Epithelial cell of esophagus (primary cell): ENCODE data around the gene KIF26A.

ENCODE experiments used
- DNase-seq: peaks from one replicate; pipeline ENCODE4 v3.0.0; 2010; ENCODE audit warnings: low read depth
- H3K4me3 ChIP-seq: 2 replicates; pipeline ENCODE4 v1.5.1; 2011; ENCODE audit warnings: mild to moderate bottlenecking, low read length, control low read depth
- CTCF ChIP-seq: IDR thresholded peaks from 2 replicates; pipeline ENCODE4 v1.5.1; 2011; ENCODE audit warnings: low read depth, mild to moderate bottlenecking, low read length, control low read depth, inconsistent platforms; ENCODE audit not compliant: insufficient read depth; ENCODE audit errors: missing control alignments

The KIF26A gene

GRCh38 chr14:104227806-104228205 lies 89.4 kb downstream of the KIF26A start:
- H3K4me3 ChIP-seq = no peak overlapping the region
- no peak for DNase-seq
- no peak for TF ChIP-seq CTCF

GRCh38 chr14:104228221-104228620 lies 89.8 kb downstream of the KIF26A start:
- TF ChIP-seq CTCF = no peak
- no peak for DNase-seq
- no peak overlapping the region for H3K4me3 ChIP-seq

- DNase-seq = no peak
- no peak overlapping the region for H3K4me3 ChIP-seq
- TF ChIP-seq CTCF = no peak
Measured at GRCh38 chr14:104228716-104229533, 90.5 kb downstream of the KIF26A start.

GRCh38 chr14:104229534-104230055 lies 91.2 kb downstream of the KIF26A start:
- no peak for DNase-seq
- H3K4me3 ChIP-seq = no peak overlapping the region
- TF ChIP-seq CTCF = no peak

- no peak for DNase-seq
- H3K4me3 ChIP-seq = no peak overlapping the region
- TF ChIP-seq CTCF = no peak
Measured at GRCh38 chr14:104230119-104230815, 91.9 kb downstream of the KIF26A start.
